Fibroblast of gingiva (primary cell): ENCODE data around the gene RASSF5.
A peak's percentile ranks its signal among the peaks of the same experiment; 100 is the strongest.

Source experiments
- DNase-seq: peaks from one replicate; pipeline ENCODE4 v3.0.0-alpha.2; 2011; ENCODE audit warnings: low read depth

The RASSF5 gene, protein sequence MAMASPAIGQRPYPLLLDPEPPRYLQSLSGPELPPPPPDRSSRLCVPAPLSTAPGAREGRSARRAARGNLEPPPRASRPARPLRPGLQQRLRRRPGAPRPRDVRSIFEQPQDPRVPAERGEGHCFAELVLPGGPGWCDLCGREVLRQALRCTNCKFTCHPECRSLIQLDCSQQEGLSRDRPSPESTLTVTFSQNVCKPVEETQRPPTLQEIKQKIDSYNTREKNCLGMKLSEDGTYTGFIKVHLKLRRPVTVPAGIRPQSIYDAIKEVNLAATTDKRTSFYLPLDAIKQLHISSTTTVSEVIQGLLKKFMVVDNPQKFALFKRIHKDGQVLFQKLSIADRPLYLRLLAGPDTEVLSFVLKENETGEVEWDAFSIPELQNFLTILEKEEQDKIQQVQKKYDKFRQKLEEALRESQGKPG

DNA sequence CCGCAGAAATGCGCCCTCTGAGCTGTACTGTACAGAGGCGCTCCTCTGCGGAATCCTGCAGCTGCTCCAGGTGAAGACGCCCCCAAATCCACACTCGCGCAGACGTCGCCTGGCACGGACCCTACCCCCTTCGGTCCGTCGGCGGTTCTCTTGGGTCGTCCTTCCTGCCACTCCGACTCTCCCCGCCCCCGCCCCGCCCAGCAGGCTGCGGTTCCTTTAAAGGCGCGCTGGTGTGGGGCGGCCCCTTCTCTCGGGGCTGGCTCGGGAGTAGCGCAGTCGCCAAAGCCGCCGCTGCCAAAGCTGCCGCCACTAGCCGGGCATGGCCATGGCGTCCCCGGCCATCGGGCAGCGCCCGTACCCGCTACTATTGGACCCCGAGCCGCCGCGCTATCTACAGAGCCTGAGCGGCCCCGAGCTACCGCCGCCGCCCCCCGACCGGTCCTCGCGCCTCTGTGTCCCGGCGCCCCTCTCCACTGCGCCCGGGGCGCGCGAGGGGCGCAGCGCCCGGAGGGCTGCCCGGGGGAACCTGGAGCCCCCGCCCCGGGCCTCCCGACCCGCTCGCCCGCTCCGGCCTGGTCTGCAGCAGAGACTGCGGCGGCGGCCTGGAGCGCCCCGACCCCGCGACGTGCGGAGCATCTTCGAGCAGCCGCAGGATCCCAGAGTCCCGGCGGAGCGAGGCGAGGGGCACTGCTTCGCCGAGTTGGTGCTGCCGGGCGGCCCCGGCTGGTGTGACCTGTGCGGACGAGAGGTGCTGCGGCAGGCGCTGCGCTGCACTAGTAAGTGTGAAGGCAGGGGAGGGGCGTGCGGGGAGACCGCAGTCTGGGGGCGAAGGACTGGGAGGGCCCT, at the start of gene RASSF5:
RASSF5 (plus strand) TSS at position 248 of the 846 bp plus-strand sequence; CDS start at position 320, 72 bp downstream.
- peak; percentile 67 for DNase-seq

DNA sequence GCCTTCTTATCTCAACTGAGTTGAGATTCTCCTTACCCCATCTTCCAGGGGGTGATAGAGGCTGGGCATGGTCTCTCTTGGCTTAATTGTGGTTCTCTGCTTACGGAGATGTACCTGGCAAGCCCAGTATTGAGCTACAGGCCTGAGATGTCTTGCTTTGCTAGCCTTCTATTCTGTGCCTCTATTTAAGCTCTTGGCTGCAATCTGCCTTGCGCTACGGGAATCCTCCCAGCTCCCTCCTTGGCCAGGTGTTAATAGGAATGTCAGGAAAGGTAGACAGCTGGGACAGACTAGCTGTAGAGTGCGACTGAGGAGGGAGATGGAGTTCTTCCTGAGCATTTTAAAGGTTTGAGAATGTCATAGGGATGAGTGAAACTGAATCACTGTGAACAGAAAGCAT, 47.6 kb upstream of the RASSF5 start:
- DNase-seq, result no peak

DNA sequence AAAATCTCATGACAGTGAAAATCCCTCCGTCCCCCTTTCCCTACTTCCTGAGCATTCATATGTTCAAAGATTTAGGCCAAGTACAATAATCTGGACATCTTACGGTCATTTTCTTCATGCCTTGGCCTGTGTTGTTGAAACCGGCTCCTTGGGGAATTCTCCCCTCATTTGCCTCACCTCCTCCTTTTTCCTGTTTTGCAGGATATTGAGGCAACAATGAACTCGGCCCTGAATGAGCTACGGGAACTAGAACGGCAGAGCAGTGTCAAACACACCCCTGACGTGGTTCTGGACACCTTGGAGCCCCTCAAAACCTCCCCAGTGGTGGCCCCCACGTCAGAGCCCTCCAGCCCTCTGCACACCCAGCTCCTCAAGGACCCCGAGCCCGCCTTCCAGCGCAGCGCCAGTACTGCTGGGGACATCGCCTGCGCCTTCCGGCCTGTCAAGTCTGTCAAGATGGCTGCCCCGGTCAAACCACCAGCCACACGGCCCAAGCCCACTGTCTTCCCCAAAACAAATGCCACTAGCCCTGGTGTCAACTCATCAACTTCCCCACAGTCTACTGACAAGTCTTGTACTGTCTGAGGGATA, 46.4 kb upstream of the RASSF5 start:
- DNase-seq, result no peak

DNA sequence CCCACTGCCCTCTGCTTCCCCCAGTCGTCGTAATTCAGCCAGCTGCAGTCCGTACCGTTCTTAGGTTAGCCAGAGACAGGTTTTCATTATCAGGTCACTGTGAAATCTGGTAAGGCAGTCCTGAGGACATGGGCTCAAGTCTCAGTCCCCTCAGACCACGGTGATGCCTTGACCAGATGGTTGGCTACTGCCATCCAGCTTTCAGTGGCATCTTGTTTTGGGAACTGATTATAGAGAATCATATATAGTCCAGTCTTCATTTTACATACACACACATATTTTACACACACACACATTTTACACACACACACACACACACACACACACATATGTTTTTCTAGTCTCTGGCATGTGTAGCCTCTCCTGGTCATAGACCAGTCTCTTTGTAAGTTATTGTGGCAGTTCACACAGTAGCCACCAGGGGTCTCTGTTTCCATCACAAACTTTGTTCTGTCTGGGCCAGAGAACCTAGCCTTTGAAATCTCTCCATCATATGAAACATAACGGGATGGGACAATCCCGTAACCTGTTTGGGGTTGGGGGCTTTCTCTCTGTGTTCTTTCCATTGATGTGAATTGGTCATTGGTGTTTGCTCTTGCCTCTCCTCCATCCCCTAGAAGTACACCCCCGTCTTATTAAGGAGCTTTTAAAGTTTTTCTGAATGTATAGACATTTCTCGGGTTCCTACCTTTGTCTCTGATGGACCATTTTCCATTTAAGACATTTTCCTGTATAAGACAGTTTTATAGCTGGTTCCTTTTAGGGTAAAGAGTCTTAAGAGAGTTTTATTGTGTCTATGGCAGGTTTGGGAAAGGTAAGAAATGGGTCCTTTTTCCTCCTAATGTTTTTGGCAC, 45.5 kb upstream of the RASSF5 start:
- peak; percentile 60 for DNase-seq

DNA sequence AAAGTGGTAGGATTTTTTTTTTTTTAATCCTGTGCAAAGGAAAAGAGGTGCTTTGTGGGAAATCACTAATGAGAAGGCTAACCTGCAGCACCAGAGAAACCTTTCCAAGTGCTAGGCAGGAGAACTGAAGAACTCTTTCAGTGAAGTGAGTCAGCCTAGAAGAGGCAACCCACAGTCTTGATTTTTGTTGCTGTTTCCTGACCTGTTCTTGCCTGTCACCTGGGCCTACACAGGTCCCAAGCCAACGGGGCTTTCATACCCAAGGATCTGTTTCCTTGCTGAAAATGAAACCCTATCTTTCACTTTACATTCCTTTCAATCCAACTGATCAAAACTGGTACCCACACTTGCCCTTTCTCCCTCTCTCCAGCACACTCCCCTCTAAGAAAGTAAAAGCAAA, 44.2 kb upstream of the RASSF5 start:
- no peak for DNase-seq

DNA sequence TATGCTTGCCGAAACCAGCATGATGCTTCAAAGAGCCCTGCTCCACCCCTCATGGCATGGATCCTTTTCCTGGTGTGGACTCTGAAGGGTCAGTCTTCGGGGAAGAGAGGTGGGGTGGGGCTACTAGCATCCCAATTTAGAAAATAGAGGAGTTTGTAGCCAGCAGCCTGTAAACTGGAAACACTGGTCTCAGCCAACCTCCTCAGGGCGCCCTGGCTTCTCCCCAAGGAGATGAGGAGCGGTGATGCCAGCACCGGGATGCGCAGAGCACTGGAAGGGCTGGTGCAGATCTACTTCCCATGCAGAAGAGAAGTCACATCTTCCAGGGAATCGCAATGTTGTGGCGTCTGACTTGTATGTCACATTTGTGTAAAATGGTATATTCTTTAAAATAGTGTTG, 43.4 kb upstream of the RASSF5 start:
- no peak for DNase-seq

DNA sequence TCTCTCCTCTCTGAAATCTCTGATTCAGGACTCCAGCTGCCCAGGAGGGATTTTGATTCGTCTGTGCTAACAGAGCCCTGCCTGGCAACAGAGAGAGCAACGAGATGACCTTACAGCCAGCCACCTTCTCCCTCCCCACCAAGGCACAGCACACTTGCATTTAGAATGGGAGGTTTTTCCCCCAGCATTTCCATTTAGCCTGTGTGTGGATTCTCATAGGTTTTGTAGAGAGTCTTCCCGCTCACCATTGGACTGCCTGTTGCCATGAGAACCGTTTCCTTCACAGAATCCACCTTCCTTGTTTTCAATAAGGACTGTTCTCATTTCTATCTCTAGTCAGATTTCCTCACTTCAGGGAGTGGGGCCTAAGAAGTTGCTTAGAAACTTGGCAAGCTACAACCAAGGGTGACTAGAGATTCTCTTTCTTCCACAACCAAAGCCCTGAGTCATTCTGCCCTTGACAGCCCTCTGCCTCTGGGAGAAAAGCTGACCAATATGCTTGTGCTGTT, 42.8 kb upstream of the RASSF5 start:
- DNase-seq, result peak; percentile 92

DNA sequence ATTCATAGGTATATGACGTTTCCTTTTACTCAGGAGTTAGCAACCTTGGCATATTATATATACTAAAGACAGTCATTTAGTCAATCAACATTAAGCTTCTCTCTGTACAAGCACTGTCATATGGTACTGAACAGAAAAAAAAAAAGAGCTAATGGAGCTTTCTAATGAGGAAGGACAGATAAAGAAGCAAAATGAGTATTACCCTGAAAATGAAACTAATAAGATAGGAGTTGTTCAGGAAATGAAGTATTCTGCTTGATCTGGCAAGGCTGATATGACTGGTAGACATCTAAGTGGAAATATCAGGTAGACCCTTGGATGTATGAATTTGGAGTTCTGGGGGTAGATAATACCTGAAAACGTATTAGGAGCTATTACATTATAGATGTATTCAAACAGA, 41.4 kb upstream of the RASSF5 start:
- DNase-seq, result no peak

DNA sequence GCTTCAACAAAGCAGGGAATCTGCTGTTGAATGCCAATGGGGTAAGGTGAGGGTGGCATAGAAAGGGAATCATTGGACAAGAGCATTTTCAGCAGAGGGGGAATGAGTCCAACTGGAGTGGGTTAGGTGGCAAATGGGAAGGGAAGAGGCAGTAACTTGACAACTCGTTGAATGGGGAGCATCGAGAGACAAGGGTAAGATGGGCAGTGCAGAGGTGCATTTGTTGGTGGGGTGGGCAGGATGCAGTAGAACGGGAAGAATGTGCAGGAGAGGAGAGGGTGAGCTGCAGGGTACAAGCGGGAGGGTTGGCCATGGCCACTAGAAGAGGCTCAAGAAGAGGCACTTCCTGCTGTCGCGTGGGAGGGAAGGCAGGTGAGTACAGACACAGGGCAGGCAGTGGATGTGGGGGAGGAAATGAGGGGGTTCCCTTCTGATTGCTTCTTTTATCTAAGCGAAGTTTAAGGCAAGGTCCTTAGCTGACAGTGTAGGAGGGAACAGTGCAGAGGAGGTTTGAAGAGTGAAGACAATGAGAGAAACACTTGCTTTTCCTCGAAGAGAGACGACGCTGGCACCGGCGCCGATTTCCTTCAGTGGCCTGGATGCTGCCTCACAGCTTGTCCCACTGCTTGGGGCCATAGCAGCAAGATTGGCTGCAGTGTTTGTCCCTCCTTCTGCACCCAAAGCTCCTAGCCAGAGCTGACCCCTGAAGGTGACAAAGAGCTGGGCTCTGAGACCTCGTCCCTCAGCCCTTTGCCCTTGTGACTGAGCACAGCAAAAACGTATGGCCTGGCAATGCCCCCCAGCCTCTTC, 40.3 kb upstream of the RASSF5 start:
- no peak for DNase-seq

DNA sequence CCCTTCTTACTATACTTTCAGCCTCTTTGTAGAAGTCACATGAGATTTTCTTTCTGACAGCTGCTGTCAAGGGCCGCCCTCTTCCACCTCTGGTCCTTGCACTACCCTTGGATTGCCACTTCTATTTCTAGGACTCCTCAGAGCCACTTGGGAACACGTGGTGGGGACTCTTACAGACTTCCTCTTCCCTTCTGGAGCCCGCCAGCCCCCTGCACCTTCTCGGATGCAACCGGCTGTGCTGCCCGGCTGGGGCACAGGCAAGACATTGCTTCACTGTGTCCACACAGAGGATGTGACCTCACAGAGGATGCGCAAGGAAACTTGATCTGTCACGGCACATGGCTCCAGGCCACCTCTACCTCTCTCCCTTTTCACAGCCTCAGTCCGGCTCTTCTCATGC, 39.4 kb upstream of the RASSF5 start:
- peak; percentile 91 for DNase-seq

DNA sequence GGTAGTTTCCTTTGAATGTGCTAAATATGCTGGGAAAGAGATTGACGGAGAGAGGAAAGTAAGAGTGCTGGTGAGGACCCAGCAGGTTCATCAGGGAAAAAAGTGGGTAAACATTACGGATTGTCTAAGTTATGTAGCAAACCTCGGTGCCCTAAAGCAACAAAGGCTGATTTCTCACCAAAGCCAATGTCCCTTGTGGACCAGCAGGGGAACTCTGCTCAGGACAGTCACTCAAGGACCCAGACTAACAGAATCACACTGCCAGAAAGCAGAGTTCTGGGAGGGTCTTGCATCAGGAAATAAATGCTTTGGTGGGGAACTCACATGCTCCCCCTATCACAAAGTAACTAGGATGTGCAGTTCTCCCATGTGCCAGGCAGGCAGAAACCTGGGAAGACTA, 38.8 kb upstream of the RASSF5 start:
- no peak for DNase-seq

DNA sequence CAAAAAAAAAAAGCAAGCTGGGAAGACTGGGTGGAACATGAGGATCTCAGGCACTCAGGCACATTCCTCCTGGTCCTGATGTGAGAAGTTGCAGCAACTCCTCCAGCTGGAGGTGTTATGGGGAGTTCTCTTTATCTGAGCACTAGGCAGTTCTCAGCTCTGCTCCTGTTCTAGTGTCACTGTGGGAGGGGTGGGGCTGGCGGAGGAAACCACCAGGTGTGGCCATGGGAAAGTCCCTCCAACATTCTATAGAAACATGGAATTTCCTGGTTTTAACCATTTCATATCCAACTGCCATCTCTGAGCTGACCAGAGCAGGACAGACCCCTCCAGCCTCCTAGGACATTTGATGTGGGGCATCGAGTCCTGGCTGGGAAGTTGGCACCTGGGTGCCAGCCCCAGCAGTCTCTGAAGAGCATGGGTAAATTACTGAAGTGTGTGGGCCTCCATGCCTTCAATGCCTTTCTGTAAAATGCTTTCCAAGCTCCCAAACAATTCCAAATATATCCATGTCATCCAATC, 37.9 kb upstream of the RASSF5 start:
- DNase-seq, result no peak

DNA sequence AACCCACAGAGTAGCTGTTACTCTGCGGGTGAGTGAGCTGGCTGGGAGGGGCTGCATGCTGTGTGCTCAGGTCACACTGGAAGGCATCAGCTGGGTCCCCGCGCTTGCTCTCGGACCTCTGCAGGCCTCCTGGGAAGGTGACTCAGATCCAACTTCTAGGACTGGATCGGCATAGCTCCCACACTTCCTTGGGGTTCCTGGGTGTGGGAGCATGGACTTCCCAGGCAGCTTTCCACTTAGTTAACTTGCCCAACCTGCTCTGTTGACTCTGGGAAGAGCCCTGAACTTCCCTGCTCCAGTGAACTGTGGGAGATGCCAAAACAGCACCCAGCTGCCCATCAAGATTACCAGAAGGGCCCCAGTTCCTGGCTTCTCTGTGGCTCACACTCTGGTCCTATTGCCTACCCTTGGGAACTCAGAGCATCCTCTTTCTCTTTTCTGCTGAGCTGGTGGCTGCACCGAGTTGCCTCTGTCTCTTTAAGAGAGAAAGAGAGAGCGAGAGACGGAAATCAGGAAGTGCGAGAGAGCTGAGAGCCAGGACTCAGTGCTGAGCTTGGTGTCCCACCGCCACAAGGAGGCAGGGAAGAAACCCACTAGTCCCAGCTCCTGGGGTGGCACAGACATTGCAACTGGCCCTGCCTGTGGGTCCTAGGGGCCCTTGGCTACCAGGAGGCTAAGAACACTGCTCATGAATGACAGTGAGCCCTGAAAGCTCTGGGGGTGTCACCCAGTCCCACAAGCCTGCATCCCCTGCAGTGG, 37.2 kb upstream of the RASSF5 start, which contains the start of gene IKBKE:
IKBKE (plus strand) TSS at position 544 of the 759 bp plus-strand sequence. CDS start 2,752 bp downstream, outside the sequence.
- DNase-seq, result peak; percentile 70

DNA sequence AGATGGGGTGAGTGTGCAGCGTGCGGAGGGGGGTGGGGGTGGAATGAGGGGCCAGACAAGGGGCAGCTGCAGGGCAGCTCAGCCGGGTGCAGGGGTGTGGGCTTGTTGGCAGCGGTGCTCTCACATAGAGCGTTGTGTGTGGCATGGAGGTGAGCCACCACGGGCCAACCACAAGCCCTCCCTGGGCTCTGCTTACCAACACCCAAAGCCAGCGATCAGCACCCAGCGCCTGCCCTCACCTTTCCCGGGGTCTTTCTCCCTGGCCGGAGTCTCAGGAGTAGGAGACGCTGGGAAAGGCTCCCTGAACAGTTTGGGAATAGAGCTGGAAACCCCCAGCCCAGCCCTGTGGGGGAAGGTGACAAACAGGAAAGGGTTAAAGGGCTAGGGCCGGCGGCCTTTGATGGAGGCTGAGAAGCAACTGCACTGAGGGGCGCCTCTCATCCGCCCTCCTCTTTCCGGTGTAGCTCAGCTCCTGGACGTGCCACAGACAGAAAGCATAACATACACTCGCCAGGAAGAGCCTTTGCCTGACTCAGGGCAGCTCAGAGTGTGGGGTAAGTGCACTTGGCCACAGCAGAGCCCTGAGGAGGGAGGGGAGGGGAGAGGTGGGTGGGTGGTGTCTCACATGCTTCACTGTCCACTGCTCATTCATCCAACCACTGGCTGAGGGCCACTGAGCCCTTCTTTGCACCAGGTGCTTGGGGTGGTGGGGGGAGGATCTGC, 36.5 kb upstream of the RASSF5 start:
- peak; percentile 52 for DNase-seq

DNA sequence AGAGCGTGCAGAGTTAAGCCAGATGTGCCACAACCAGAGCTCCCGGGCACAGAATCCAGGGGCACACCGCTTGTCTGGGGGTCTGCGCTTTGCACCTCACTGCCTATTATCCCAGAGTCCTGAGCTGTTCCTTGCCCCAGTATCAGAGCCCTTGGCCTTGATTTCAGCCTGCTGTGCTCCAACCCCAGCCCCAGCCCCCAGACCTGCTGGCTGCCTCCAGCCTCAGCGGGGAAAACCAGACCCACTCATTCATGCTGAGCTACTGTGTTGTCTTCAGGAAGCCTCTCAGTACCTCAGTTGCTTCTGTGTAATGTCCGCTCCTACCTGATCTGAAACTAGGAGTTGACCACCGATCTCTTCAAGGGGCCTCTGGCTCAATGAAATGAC, 35.9 kb upstream of the RASSF5 start:
- no peak for DNase-seq

DNA sequence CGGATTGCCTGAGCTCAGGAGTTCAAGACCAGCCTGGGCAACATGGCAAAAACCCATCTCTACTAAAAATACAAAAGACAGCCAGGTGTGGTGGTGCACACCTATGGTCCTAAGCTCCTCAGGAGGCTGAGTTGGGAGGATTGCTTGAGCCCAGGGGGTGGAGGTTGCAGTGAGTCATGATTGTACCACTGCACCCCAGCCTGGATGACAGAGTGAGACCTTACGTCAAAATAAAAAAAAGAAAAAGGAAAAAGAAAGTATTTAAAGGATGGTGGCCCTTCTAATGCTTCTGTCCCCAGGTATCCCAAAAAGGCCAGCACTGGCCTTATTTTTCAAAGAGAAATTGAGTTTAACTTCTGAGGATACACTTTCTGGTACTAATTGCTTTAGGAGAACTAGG, 35.3 kb upstream of the RASSF5 start:
- no peak for DNase-seq

DNA sequence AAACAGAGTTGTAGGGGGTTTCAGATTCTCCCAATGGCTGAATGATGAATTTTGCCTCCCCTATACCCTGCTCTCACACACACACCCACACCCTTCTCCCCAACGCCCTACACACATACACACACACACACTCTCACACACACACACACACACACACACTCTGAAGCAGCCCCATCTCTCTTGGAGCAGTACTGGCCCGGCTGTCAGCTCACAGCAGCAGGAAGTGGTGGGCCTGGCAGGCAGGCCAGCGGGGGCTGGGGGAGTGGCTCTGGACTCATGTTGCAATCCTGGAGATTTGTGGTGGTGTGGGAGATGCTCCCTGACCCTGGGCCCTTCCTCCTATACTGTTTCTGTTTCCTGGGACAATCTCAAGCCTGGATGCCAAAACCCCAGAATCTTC, 34.9 kb upstream of the RASSF5 start:
- peak; percentile 51 for DNase-seq

DNA sequence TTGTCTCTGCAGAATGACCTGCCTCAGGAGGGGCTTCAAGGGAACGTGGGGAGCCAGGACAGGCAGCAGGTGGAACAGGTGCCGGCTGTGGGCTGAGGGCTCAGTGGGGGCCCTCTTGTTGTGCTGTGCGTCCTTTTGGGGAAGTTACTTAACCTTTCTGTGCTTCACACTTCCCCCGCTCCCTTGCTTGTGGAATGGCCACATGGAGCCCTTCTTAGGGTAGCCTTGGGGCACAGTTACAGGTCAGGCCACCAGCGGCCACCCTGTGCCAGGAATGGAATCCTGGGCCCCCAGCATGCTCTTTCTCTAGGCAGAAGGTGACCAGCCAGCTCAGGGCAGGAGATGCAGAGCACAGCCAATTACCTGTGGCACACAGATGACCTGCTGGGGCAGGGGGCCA, 34.4 kb upstream of the RASSF5 start:
- DNase-seq, result no peak

DNA sequence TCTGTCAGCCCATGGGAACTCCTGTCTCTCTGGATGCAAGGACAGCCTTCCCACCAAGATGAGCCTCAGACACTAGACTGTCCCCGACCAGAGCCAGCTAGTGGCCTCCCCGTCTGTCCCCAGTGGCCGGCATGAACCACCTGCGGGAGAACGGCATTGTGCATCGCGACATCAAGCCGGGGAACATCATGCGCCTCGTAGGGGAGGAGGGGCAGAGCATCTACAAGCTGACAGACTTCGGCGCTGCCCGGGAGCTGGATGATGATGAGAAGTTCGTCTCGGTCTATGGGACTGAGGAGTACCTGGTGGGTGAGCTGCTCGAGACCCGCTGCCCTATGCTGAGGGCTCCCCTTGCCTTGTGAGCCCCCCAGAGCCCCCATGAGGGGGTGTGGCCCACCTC, 31.3 kb upstream of the RASSF5 start:
- DNase-seq, result no peak
